Heart left ventricle (tissue), 16 donors: Measurements from ENCODE around the gene MBD3L1. TPM values are rescaled to one million over a fixed set of nuclear protein-coding genes. Genes with fewer than 3 reads are reported as not detected.
A peak's percentile ranks its signal among the peaks of the same experiment; 100 is the strongest.

ENCODE experiments used
- ATAC-seq, 4 donors: fragments of 200-7000 bp; cut with Tn5 transposase; one replicate each; pipeline ENCODE4 v1.9.1; 2020 to 2022; ENCODE audit warnings: moderate library complexity in 4 of 4, mild to moderate bottlenecking in 3 of 4, moderate number of reproducible peaks in 1 of 4
- DNase-seq, 5 donors: peaks; one replicate each; pipeline ENCODE4 v3.0.0-alpha.2; 2020
- H3K27ac ChIP-seq, 12 donors: fragments of 200-600 bp; sonication (generic) in 4 of 12; one replicate each; pipeline versions ENCODE4 v1.5.0 to v1.8.0; 2016 to 2022; ENCODE audit warnings: mild to moderate bottlenecking in 2 of 12
- H3K27me3 ChIP-seq, 9 donors: fragments of 200-600 bp; sonication (generic) in 2 of 9; one replicate each; pipeline versions ENCODE4 v1.5.1 to v1.8.0; 2016 to 2022; ENCODE audit warnings: mild to moderate bottlenecking in 3 of 9
- H3K36me3 ChIP-seq, 9 donors: fragments of 200-600 bp; sonication (generic) in 2 of 9; one replicate each; pipeline versions ENCODE4 v1.5.0 to v1.8.0; 2018 to 2022; ENCODE audit warnings: mild to moderate bottlenecking in 2 of 9
- H3K4me1 ChIP-seq, 12 donors: fragments of 200-600 bp; sonication (generic) in 4 of 12; one replicate each; pipeline versions ENCODE4 v1.5.0 to v1.8.0; 2016 to 2022; ENCODE audit warnings: mild to moderate bottlenecking in 3 of 12
- H3K4me3 ChIP-seq, 12 donors: fragments of 200-600 bp; sonication (generic) in 4 of 12; one replicate each; pipeline versions ENCODE4 v1.5.0 to v1.8.0; 2017 to 2022; ENCODE audit warnings: mild to moderate bottlenecking in 9 of 12, moderate library complexity in 4 of 12
- H3K9me3 ChIP-seq, 12 donors: fragments of 200-600 bp; sonication (generic) in 4 of 12; one replicate each; pipeline versions ENCODE4 v1.5.0 to v1.8.0; 2016 to 2022; ENCODE audit warnings: mild to moderate bottlenecking in 1 of 12
- CTCF ChIP-seq, 12 donors: fragments of 200-600 bp; sonication (generic) in 4 of 12; IDR thresholded peaks; one replicate each; pipeline versions ENCODE4 v1.5.0 to v1.8.0; 2018 to 2022; ENCODE audit warnings: antibody characterized with exemption in 12 of 12, mild to moderate bottlenecking in 5 of 12
- POLR2A ChIP-seq, 2 donors: fragments of 450-650 bp; IDR thresholded peaks; one replicate each; pipeline ENCODE4 v1.6.1; 2017; ENCODE audit warnings: antibody characterized with exemption in 2 of 2, mild to moderate bottlenecking in 2 of 2, moderate library complexity in 2 of 2
- WGBS, 4 donors: extraction: QIAGEN DNeasy Blood & Tissue Kit in 2 of 4; methylation state at CpG; one replicate each; pipeline versions ENCODE4 v1.1.5 to v1.1.7; 2013 to 2018; 5-methylcytosine and 5-hydroxymethylcytosine counted together
- intact Hi-C, 10 donors: fragments of 100-400 bp; cut with DNase I; formaldehyde crosslinking; loops; one replicate each; pipeline versions ENCODE4 v1.11.1 to v1.14.2; 2022
- polyA plus RNA-seq, 2 donors: library from polyadenylated mRNA; stranded (reverse); fragments of 200-250 nt; gene quantifications; one replicate each; pipeline ENCODE4 v1.2.3, GENCODE V29; 2013
- total RNA-seq, 9 donors: library from RNA; depleted of rRNA in 2 of 9; stranded (reverse); fragments of >200 nt in 2 of 9; fragmentation: NEBNext Ultra II Directional in 3 of 9; extraction: Animal tissue kit (Norgen Biotek cat#: 25700) in 3 of 9; gene quantifications; one replicate each; pipeline versions ENCODE4 v1.1.0 to v1.2.4, GENCODE V29; 2016 to 2023
- donor health status: ischemic (EF 13 %, LVEDD 7.1; RV severe dilation, severe dysfunction).
- donor health status: healthy with polysubstance abuse.
- donor health status: DM: no; HTN: yes; CAD: no.
- donor health status: DM: no; HTN: no; CAD: no.
- donor health status: ischemic (EF 25% LVEDD 6.9; RV normal size, moderate dysfunction).
- donor health status: ischemic (EF 25% LVEDD 5.7; RV mildly dilated, moderate dysfunction).
- donor health status: healthy.
- donor health status: DM: yes; HTN: yes; CAD: no.
- donor health status: ischemic (EF 35%, LVEDD 5.7; RV mildly dilated, moderate dysfunction).
- donor health status: nonischemic (EF 11% LVEDD 7.7; RV severe dilation, severe dysfunction).
- donor health status: DM: yes; HTN: yes; CAD: no.
- donor health status: PGD.
- donor health status: ischemic (EF 29% LVEDD 5.4; RV normal size, mild dysfunction).
- donor health status: nonischemic (EF 23%, LVEDD 6.1; RV moderate dilation, normal function).

MBD3L1 gene
- total and polyA plus RNA-seq, 11 donors, result not detected

GRCh38 chr19:8831832-8832131 is 395 bp upstream of the MBD3L1 start:
- Histone ChIP-seq H3K4me1 (peaks cover 0 to 12% (median 9%) of the 10 kb centered on the region in 12 donors), H3K36me3 (peaks cover 0 to 37% (median 17%) of the 10 kb centered on the region in 9 donors), H3K9me3 (peaks cover 0 to 6% (median 0%) of the 10 kb centered on the region in 12 donors), H3K27ac (peak overlapping the region; percentile 31 to 98 (median 94)), H3K27me3 (no peaks in the 10 kb centered on the region), H3K4me3 (peak overlapping the region; percentile 74 to 98 (median 90))
- TF ChIP-seq POLR2A (IDR thresholded peaks at IDR 0.05) (no peak), CTCF (IDR thresholded peaks at IDR 0.05) (no peak)
- 0 to 1% (median 0%) methylated on average over 14 to 16 of the region's 16 CpGs for WGBS, 4 donors
- intact Hi-C loops, result loop anchor here in 1 of 10 donors (10.0 kb wide), 1 partner anchor 1767 kb away; the partner anchor contains the start of gene ZNF557
- ATAC-seq (peak in 2 of 4 donors; percentile 1 to 4), DNase-seq (no peak)

GRCh38 chr19:8835446-8835845 is 3.3 kb downstream of the MBD3L1 start:
- intact Hi-C loops, result loop anchor here in 1 of 10 donors (10.0 kb wide), 1 partner anchor 1771 kb away; the partner anchor contains the start of gene ZNF557
- TF ChIP-seq CTCF (IDR thresholded peaks at IDR 0.05) (no peak), POLR2A (IDR thresholded peaks at IDR 0.05) (no peak)

GRCh38 chr19:8835877-8836276 is 3.7 kb downstream of the MBD3L1 start:
- H3K27me3 ChIP-seq, result peaks cover 0 to 3% (median 0%) of the 10 kb centered on the region in 9 donors
- 91 to 97% (median 92%) methylated on average over 3 of the region's 3 CpGs for WGBS, 4 donors
- H3K4me1 ChIP-seq, result peaks cover 0 to 10% (median 8%) of the 10 kb centered on the region in 12 donors
- peaks cover 0 to under 1% (median 0%) of the 10 kb centered on the region in 9 donors for H3K36me3 ChIP-seq
- H3K27ac ChIP-seq, result no peak overlapping the region
- TF ChIP-seq CTCF (IDR thresholded peaks at IDR 0.05) (no peak), POLR2A (IDR thresholded peaks at IDR 0.05) (no peak)
- H3K4me3 ChIP-seq, result no peak overlapping the region
- peaks cover 0 to 6% (median 0%) of the 10 kb centered on the region in 12 donors for H3K9me3 ChIP-seq
- ATAC-seq, result no peak
- intact Hi-C loops, result loop anchor here in 1 of 10 donors (10.0 kb wide), 1 partner anchor 1771 kb away; the partner anchor contains the start of gene ZNF557
- no peak for DNase-seq

More at GRCh38 chr19:8835446-8835845, 3.3 kb downstream of the MBD3L1 start:
- Histone ChIP-seq H3K4me3 (no peak overlapping the region), H3K4me1 (peaks cover 0 to 12% (median 9%) of the 10 kb centered on the region in 12 donors), H3K27ac (no peak overlapping the region), H3K9me3 (peaks cover 0 to 6% (median 0%) of the 10 kb centered on the region in 12 donors), H3K36me3 (peaks cover 0 to 4% (median 2%) of the 10 kb centered on the region in 9 donors), H3K27me3 (peaks cover 0 to under 1% (median 0%) of the 10 kb centered on the region in 9 donors)
- DNase-seq (no peak), ATAC-seq (no peak)
- WGBS, 4 donors, result 60 to 63% (median 62%) methylated on average over 2 of the region's 2 CpGs

- TF ChIP-seq POLR2A (IDR thresholded peaks at IDR 0.05) (no peak), CTCF (IDR thresholded peaks at IDR 0.05) (no peak)
- Histone ChIP-seq H3K27ac (no peak overlapping the region), H3K36me3 (no peaks in the 10 kb centered on the region), H3K4me1 (no peaks in the 10 kb centered on the region), H3K9me3 (peaks cover 0 to under 1% (median 0%) of the 10 kb centered on the region in 12 donors), H3K4me3 (no peak overlapping the region), H3K27me3 (peaks cover 0 to 7% (median 0%) of the 10 kb centered on the region in 9 donors)
- DNase-seq, result no peak
- intact Hi-C loops, result no loop called here
- no peak for ATAC-seq
- WGBS, 4 donors, result 85 to 89% (median 88%) methylated on average over 5 of the region's 5 CpGs
Observed at GRCh38 chr19:8840708-8841107, 8.5 kb downstream of the MBD3L1 start.
